B cell (primary cell): ENCODE data around the gene PBX1.

ENCODE experiments used
- EZH2 ChIP-seq: IDR thresholded peaks from 2 replicates; pipeline ENCODE4 v1.6.1; 2012; ENCODE audit warnings: borderline replicate concordance, low read depth, mild to moderate bottlenecking, moderate library complexity, low read length; ENCODE audit not compliant: insufficient read depth, poor library complexity, severe bottlenecking
- TF ChIP-seq, protein P1 (sequence below): fragments of 200-600 bp; IDR thresholded peaks from one replicate; pipeline ENCODE4 v1.8.0; 2022; ENCODE audit warnings: antibody characterized with exemption, mild to moderate bottlenecking

DNA sequence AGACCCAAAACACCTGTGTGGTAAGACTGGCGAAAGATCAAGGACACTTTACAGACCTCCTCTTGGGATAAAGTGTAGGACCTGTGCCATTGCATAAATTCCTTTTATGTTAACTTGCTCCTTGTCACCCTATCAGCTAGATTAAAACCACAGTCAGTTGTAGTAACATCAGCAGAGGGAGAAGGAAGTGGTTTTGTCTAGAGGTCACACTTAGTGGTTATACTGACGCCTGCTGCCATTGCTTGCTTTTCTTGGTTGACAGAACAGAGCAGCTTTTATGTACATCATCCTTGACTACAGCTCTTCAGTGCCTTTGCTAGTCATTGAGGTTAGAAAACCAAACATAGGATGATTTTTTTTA is 101.4 kb downstream of the PBX1 start:
- TF ChIP-seq, protein P1, sequence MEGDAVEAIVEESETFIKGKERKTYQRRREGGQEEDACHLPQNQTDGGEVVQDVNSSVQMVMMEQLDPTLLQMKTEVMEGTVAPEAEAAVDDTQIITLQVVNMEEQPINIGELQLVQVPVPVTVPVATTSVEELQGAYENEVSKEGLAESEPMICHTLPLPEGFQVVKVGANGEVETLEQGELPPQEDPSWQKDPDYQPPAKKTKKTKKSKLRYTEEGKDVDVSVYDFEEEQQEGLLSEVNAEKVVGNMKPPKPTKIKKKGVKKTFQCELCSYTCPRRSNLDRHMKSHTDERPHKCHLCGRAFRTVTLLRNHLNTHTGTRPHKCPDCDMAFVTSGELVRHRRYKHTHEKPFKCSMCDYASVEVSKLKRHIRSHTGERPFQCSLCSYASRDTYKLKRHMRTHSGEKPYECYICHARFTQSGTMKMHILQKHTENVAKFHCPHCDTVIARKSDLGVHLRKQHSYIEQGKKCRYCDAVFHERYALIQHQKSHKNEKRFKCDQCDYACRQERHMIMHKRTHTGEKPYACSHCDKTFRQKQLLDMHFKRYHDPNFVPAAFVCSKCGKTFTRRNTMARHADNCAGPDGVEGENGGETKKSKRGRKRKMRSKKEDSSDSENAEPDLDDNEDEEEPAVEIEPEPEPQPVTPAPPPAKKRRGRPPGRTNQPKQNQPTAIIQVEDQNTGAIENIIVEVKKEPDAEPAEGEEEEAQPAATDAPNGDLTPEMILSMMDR = no peak
- no peak for TF ChIP-seq EZH2
